Natural killer cell (primary cell): ENCODE data around the gene AHRR. TPM values are rescaled to one million over a fixed set of nuclear protein-coding genes. Genes with fewer than 3 reads are reported as not detected.

ENCODE experiments used
- ATAC-seq, 3 donors: fragments of 150-1000 bp in 2 of 3; fragments of 200-7000 bp in 1 of 3; cut with Tn5 transposase; 1 replicate in 1 of 3; 2 replicates in 2 of 3; pipeline ENCODE4 v1.10.0; 2021; ENCODE audit warnings: mild to moderate bottlenecking in 2 of 3, moderate library complexity in 2 of 3
- DNase-seq, 2 donors: peaks; one replicate each; pipeline versions ENCODE4 v3.0.0 to v3.0.0-alpha.2; 2013 to 2021; ENCODE audit warnings: mixed read lengths in 1 of 2
- H3K27ac ChIP-seq: one replicate; pipeline ENCODE4 v1.5.1; 2013; ENCODE audit warnings: mild to moderate bottlenecking, low read length
- H3K27me3 ChIP-seq: one replicate; pipeline ENCODE4 v1.6.1; 2013; ENCODE audit warnings: low read length; ENCODE audit not compliant: control insufficient read depth, insufficient read depth
- H3K36me3 ChIP-seq: one replicate; pipeline ENCODE4 v1.6.1; 2013; ENCODE audit warnings: low read length; ENCODE audit not compliant: control insufficient read depth, insufficient read depth
- H3K4me1 ChIP-seq: one replicate; pipeline ENCODE4 v1.6.1; 2013; ENCODE audit warnings: low read length; ENCODE audit not compliant: control insufficient read depth, insufficient read depth
- H3K4me3 ChIP-seq: one replicate; pipeline ENCODE4 v1.5.1; 2013; ENCODE audit warnings: low read length
- H3K9me3 ChIP-seq: one replicate; pipeline ENCODE4 v1.6.1; 2013; ENCODE audit warnings: low read length; ENCODE audit not compliant: control insufficient read depth, insufficient read depth
- H3K27ac Mint-ChIP-seq, 2 donors: one replicate each; pipeline ENCODE4 v1.8.0; 2022; ENCODE audit warnings: mild to moderate bottlenecking in 2 of 2, mixed read lengths in 2 of 2, moderate library complexity in 1 of 2
- H3K27me3 Mint-ChIP-seq, 2 donors: one replicate each; pipeline ENCODE4 v1.8.0; 2022; ENCODE audit warnings: low read depth in 2 of 2, mixed read lengths in 2 of 2
- H3K36me3 Mint-ChIP-seq: one replicate; pipeline ENCODE4 v1.8.0; 2022; ENCODE audit warnings: mixed read lengths
- H3K4me1 Mint-ChIP-seq, 2 donors: one replicate each; pipeline ENCODE4 v1.8.0; 2022; ENCODE audit warnings: mixed read lengths in 2 of 2
- H3K4me3 Mint-ChIP-seq: one replicate; pipeline ENCODE4 v1.8.0; 2022; ENCODE audit warnings: mild to moderate bottlenecking, moderate library complexity, mixed read lengths
- H3K9me3 Mint-ChIP-seq, 2 donors: one replicate each; pipeline ENCODE4 v1.8.0; 2022; ENCODE audit warnings: mixed read lengths in 2 of 2
- WGBS: methylation state at CpG from one replicate; pipeline ENCODE4 v1.1.7; 2013; ENCODE audit warnings: missing lambda C conversion rate; ENCODE audit not compliant: insufficient coverage; 5-methylcytosine and 5-hydroxymethylcytosine counted together
- intact Hi-C: fragments of 100-400 bp; cut with micrococcal nuclease; formaldehyde crosslinking; loops from one replicate; pipeline ENCODE4 v1.14.2; 2022
- total RNA-seq, 4 donors: library from RNA; stranded (reverse); fragments of 120-200 nt in 1 of 4; gene quantifications; one replicate each; pipeline versions ENCODE4 v1.2.3 to v1.2.4, GENCODE V29; 2013 to 2022
- TF ChIP-seq, protein P1 (sequence below): fragments of 200-600 bp; IDR thresholded peaks from one replicate; pipeline ENCODE4 v1.8.0; 2022; ENCODE audit warnings: antibody characterized with exemption

AHRR gene
- total RNA-seq, 3 donors from 2014 or later (not counting 1 experiment from before 2014, with no cell fraction given) = 0.88 to 1.4 (median 1.2) TPM

DNA sequence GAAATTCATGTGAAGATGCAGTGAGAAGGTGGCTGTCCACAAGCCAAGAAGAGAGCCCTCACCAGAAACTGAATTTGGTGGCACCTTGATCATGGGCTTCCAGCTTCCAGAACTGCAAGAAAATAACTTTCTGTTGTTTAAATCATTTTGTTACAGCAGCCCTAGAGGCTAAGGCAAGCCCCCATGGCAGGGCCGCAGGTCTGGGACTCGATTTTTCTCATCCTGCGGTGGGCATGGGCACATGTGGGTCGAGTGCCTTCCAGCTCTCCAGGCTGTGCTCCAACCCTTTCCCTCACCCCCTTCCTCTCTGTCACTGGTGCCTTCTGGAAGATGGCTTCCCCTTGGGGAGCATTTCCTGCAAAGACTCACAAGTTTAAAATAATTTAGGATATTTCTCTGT, 40.7 kb downstream of the AHRR start:
- ATAC-seq (no peak), DNase-seq (no peak)
- intact Hi-C loops = no loop called here
- 86% methylated on average over 4 of the region's 4 CpGs for WGBS
- no peaks in the 10 kb centered on the region for H3K4me1 Mint-ChIP-seq
- no peaks in the 10 kb centered on the region for H3K27me3 ChIP-seq
- H3K4me3 Mint-ChIP-seq = no peak overlapping the region
- H3K27ac ChIP-seq = no peak overlapping the region
- no peaks in the 10 kb centered on the region for H3K9me3 ChIP-seq
- H3K27ac Mint-ChIP-seq = no peak overlapping the region
- peaks cover 2 to 13% of the 10 kb centered on the region in 2 donors for H3K9me3 Mint-ChIP-seq
- H3K36me3 Mint-ChIP-seq = peaks cover 8% of the 10 kb centered on the region
- H3K27me3 Mint-ChIP-seq = peaks cover 0 to 32% of the 10 kb centered on the region in 2 donors
- H3K4me1 ChIP-seq = no peaks in the 10 kb centered on the region
- no peak overlapping the region for H3K4me3 ChIP-seq
- TF ChIP-seq, protein P1, sequence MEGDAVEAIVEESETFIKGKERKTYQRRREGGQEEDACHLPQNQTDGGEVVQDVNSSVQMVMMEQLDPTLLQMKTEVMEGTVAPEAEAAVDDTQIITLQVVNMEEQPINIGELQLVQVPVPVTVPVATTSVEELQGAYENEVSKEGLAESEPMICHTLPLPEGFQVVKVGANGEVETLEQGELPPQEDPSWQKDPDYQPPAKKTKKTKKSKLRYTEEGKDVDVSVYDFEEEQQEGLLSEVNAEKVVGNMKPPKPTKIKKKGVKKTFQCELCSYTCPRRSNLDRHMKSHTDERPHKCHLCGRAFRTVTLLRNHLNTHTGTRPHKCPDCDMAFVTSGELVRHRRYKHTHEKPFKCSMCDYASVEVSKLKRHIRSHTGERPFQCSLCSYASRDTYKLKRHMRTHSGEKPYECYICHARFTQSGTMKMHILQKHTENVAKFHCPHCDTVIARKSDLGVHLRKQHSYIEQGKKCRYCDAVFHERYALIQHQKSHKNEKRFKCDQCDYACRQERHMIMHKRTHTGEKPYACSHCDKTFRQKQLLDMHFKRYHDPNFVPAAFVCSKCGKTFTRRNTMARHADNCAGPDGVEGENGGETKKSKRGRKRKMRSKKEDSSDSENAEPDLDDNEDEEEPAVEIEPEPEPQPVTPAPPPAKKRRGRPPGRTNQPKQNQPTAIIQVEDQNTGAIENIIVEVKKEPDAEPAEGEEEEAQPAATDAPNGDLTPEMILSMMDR = no peak
- no peaks in the 10 kb centered on the region for H3K36me3 ChIP-seq

DNA sequence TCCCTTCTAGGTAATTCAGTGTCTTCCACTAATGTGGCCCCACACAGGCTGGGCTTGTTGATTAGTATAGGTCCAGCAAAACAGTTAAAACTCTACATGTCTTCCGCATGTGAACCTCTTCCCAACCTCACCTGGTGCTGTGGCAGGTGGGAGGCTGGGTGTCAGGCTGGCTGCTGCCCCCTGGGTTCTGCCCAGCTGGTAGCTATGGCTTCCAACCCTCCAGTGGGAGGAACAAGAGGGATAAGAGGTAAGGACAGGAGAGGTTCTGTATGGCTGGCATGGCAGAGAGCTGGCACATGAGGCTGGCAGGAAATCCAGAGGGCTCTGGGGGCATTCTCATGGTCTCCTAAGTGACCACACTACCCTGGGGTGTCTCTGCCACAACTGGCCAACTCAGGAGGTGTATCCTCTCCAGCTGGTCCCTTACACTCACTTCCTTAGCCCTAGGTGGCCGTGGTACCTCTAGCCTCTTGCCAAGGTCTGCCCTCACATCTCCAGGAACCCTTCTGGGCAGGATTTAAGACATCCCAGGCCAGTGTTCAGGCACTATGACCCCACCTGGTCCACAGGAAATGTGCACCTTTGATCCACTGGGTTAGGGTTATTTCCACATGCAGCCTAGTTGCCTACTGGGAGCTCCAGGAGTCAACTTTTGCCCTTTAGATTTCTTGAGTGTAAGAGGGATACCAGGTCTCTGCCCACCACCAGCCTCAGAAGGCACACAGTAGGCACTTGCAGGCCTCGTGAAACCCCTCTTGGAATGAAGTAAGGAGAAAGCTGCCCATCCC, 41.7 kb downstream of the AHRR start:
- Histone ChIP-seq H3K36me3 (no peaks in the 10 kb centered on the region), H3K27me3 (no peaks in the 10 kb centered on the region), H3K4me3 (no peak overlapping the region), H3K4me1 (peaks cover 3% of the 10 kb centered on the region), H3K9me3 (no peaks in the 10 kb centered on the region), H3K27ac (no peak overlapping the region)
- intact Hi-C loops = no loop called here
- Mint-ChIP-seq H3K4me3 (no peak overlapping the region), H3K4me1 (peaks cover 0 to under 1% of the 10 kb centered on the region in 2 donors), H3K27me3 (peaks cover 0 to 32% of the 10 kb centered on the region in 2 donors), H3K27ac (no peak overlapping the region), H3K9me3 (peaks cover 2 to 13% of the 10 kb centered on the region in 2 donors), H3K36me3 (peaks cover 8% of the 10 kb centered on the region)
- DNase-seq (no peak), ATAC-seq (no peak)
- TF ChIP-seq, protein P1 = no peak
- WGBS = 63% methylated on average over 2 of the region's 3 CpGs

DNA sequence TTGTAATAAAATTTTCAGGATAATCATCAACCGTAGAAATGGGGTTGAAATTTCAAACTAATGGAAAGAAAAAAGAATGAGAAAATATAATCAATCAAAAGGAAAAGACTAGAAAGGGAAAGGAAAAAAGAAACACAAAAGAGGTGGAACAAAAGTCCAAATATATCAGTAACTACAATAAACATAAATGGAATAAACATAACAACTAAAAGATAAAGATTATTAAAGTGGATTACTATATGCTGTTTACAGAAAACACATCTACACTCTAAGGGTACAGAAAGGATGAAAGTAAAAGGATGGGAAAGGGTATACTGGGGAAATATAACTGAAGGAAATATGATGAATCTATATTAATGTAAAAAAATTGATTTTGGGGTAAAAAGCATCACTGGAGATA, 43.0 kb downstream of the AHRR start:
- intact Hi-C loops = no loop called here
- H3K4me1 Mint-ChIP-seq = peaks cover 13% of the 10 kb centered on the region in 2 donors

More for the DNA sequence above, 43.0 kb downstream of the AHRR start:
- TF ChIP-seq, protein P1 = no peak
- 100% methylated on average over 1 of the region's 1 CpG for WGBS
- Mint-ChIP-seq H3K36me3 (peaks cover 8% of the 10 kb centered on the region), H3K9me3 (peaks cover 2 to 13% of the 10 kb centered on the region in 2 donors), H3K27ac (no peak overlapping the region), H3K4me3 (no peak overlapping the region), H3K27me3 (peaks cover 4 to 43% of the 10 kb centered on the region in 2 donors)
- DNase-seq (no peak), ATAC-seq (no peak)
- Histone ChIP-seq H3K4me1 (peaks cover 14% of the 10 kb centered on the region), H3K36me3 (no peaks in the 10 kb centered on the region), H3K4me3 (no peak overlapping the region), H3K27me3 (no peaks in the 10 kb centered on the region), H3K27ac (no peak overlapping the region), H3K9me3 (no peaks in the 10 kb centered on the region)
